GM23338 (cell line): ENCODE measurements around the gene TELO2.

Experiments used
- CREB1 ChIP-seq: fragments of 250-450 bp; sonication (Bioruptor Pico); IDR thresholded peaks from 2 replicates; pipeline ENCODE4 v1.5.0; 2020; ENCODE audit warnings: low read depth, mild to moderate bottlenecking, moderate library complexity
- ETS1 ChIP-seq: IDR thresholded peaks from 2 replicates; pipeline ENCODE4 v1.6.1; 2016; ENCODE audit warnings: antibody characterized with exemption
- EZH2 ChIP-seq: fragments of 200-600 bp; sonication (generic); IDR thresholded peaks from one replicate; pipeline ENCODE4 v1.8.0; 2017; ENCODE audit warnings: antibody characterized with exemption, mild to moderate bottlenecking, low read depth; ENCODE audit not compliant: unreplicated experiment
- EZH2phosphoT487 ChIP-seq: fragments of 200-600 bp; sonication (generic); IDR thresholded peaks from one replicate; pipeline ENCODE4 v1.8.1; 2018; ENCODE audit warnings: antibody characterized with exemption; ENCODE audit not compliant: unreplicated experiment
- JUNB ChIP-seq: IDR thresholded peaks from one replicate; pipeline ENCODE4 v1.6.1; 2016; ENCODE audit warnings: antibody characterized with exemption; ENCODE audit not compliant: unreplicated experiment
- NANOG ChIP-seq: IDR thresholded peaks from 2 replicates; pipeline ENCODE4 v1.6.1; 2016; ENCODE audit warnings: antibody characterized with exemption, borderline replicate concordance
- POLR2AphosphoS5 ChIP-seq: IDR thresholded peaks from 2 replicates; pipeline ENCODE4 v1.6.1; 2016; ENCODE audit warnings: antibody characterized with exemption, low read depth
- REST ChIP-seq: IDR thresholded peaks from one replicate; pipeline ENCODE4 v1.6.1; 2018; ENCODE audit warnings: antibody characterized with exemption; ENCODE audit not compliant: unreplicated experiment
- STAT1 ChIP-seq: IDR thresholded peaks from one replicate; pipeline ENCODE4 v1.6.1; 2016; ENCODE audit warnings: antibody characterized with exemption; ENCODE audit not compliant: unreplicated experiment
- ZNF114 ChIP-seq: fragments of 250-450 bp; sonication (Bioruptor Pico); IDR thresholded peaks from 2 replicates; pipeline ENCODE4 v1.5.0; 2020; ENCODE audit warnings: mild to moderate bottlenecking, moderate library complexity
- ZNF331 ChIP-seq: fragments of 250-450 bp; sonication (Bioruptor Pico); IDR thresholded peaks from 2 replicates; pipeline ENCODE4 v1.5.0; 2020; ENCODE audit warnings: low read depth, mild to moderate bottlenecking, moderate library complexity
- TF ChIP-seq, protein P1 (sequence below), 2 experiments: fragments of 200-600 bp in 1 of 2; sonication (generic) in 1 of 2; conservative IDR thresholded peaks; 2 replicates each; pipeline versions ENCODE4 v1.5.1 to v1.6.1; 2016 to 2017; ENCODE audit warnings: antibody characterized with exemption in 2 of 2, low read depth in 2 of 2, mild to moderate bottlenecking in 2 of 2, moderate library complexity in 1 of 2

DNA sequence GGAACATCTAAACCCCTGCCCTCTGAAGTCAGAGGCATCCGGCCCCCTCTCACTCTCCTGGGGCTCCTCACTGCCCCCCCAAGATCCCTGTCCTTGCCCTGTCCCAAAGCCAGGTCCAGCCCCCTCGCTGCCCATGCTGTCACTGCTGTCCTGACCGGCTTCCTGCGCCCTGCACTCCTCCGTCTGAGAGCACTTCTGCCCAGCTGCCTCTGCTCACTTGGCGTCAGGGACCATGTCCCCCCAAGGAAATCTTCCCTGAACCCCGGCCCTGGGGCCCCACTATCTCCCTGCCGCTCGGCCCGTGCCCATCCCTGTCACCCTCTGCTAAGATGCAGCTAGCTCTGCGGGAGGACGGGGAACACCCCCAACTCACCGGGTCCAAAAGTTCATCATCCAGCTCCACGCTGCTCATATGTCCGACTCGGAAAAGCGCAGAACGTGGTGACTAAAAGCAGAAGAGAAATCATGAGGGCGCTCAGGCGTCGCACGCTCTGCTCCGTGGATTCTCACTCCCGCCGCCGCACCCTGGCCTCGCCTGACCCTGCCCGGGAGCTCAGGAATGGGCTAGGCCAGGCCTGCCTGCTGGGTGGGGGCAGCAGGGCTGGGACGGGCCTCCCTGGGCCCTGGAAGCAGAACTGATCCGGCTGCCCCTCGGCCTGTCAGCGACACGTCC is 28.1 kb upstream of the TELO2 start:
- TF ChIP-seq, protein P1, sequence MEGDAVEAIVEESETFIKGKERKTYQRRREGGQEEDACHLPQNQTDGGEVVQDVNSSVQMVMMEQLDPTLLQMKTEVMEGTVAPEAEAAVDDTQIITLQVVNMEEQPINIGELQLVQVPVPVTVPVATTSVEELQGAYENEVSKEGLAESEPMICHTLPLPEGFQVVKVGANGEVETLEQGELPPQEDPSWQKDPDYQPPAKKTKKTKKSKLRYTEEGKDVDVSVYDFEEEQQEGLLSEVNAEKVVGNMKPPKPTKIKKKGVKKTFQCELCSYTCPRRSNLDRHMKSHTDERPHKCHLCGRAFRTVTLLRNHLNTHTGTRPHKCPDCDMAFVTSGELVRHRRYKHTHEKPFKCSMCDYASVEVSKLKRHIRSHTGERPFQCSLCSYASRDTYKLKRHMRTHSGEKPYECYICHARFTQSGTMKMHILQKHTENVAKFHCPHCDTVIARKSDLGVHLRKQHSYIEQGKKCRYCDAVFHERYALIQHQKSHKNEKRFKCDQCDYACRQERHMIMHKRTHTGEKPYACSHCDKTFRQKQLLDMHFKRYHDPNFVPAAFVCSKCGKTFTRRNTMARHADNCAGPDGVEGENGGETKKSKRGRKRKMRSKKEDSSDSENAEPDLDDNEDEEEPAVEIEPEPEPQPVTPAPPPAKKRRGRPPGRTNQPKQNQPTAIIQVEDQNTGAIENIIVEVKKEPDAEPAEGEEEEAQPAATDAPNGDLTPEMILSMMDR (conservative IDR thresholded peaks at IDR 0.05; ENCODE audit: low read depth in 2 of 2), result no peak
- TF ChIP-seq STAT1 (no peak), EZH2 (no peak), POLR2AphosphoS5 (no peak), ETS1 (no peak), EZH2phosphoT487 (no peak), JUNB (no peak), CREB1 (CRISPR knock-in tag) (no peak), REST (no peak), NANOG (no peak), ZNF331 (no peak), ZNF114 (CRISPR knock-in tag) (no peak)
